Measurements from ENCODE around the gene WWOX.

The WWOX gene

DNA sequence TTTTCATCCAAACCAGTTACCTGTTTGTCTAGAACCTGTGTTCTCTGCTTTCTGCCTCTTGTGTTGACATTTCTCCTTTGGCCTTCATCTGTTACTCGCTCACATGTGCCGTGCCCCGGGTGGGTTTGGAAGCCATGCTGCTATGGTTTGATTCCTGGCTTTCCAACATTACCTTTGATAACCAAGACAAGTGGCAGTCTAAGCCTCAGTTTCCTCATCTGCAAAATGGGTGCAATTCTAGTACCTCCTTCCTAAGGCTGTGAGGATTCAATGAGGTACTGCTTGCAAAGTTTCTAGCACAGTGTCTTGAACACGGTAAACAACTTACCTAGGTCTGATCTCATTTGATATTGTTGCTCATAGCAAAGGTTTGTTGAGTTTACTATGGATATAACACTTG is 665.0 kb downstream of the WWOX start:
- no peak for DNase-seq (ENCODE audit: low read depth in 2 of 2)

DNA sequence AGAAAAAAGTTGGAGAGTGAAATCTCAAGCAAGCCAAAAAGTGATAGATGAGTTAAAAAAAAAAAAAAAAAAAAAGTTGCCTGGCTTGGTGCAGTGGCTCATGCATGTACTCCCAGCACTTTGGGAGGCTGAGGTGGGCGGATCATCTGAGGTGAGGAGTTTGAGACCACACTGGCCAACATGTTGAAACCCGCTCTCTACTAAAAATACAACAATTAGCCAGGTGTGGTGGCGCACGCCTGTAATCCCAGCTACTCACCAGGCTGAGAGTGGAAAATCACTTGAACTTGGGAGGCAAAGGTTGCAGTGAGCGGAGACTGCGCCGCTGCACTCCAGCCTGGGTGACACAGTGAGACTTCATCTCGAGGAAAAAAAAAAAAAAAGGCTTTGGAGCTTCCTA is 668.8 kb downstream of the WWOX start:
- DNase-seq (ENCODE audit: low read depth in 2 of 2): no peak

DNA sequence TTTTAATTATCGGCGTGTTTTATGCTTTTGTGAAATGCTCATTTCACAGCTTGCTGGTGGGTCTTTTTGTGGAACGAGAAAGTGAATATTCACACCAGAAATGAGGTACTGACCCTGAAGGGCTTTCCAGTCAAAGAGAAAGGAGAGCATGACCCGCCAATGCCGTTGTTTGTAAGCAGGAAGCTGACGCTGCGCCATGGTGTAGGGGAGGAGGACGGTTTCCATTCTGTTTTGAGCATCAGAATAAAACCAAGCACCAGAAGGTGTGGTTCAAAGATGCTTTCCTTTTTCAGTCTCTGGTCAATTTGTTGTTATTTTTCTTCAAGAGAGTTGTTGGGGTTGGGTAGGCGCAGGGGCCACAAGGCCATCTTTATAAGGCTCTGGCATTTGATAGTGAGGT is 669.3 kb downstream of the WWOX start:
- no peak for DNase-seq (ENCODE audit: low read depth in 2 of 2)

DNA sequence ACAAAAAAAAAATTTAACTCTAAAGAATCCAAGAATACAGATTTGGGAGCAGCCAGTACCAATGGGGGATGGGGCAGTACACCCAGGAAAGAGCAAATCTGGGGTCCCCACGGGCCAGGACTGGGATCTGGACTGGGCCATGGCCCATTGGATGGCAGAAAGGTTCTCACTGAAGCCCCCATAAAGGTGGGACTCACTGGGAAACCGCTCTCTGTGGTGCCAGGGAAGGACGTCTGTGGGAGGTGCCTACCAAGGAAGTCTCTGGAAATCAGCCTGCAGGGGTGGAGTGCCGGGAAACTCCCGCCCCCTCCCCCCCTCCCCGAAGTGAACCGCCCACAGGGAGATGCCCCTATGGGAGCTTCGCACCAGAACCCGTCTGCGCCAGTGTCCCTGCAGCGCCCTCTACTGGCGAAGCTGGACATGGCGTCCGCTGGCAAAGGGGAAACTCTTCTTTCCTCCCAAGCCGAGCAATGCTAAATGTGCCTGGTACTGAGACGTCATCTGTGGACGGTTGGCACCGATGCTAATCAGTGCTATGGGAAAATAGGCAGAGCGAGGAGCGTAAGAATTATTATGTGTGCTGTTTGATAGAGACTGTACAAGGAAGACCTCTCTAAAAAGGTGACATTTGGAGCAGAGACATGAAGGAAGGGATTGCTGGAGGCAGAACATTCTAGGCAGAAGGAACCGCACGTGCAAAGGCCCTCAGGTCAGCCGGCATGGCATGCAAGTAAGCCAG is 671.1 kb downstream of the WWOX start:
- DNase-seq (ENCODE audit: low read depth in 2 of 2): peak; percentile 1 to 2

DNA sequence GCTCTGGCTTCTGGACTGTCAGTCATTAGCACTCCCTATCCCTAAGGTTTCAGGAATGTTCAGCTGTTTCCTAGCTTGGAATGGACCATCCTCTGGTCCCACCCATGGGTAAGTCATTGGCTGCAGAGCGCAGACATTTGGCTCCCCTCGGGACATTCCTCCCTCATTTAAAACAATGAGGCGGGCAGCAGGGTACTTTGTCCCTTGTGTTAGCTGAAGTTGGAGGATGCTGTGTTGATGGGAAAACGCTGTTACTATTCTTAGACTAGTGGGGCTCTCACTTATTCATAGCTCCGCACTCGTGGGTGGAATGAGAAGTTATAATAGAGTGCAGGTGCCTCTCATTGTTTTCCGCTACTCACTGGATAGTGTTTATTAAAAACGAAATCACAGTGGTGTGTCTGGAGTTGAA is 673.8 kb downstream of the WWOX start:
- no peak for DNase-seq (ENCODE audit: low read depth in 2 of 2)

DNA sequence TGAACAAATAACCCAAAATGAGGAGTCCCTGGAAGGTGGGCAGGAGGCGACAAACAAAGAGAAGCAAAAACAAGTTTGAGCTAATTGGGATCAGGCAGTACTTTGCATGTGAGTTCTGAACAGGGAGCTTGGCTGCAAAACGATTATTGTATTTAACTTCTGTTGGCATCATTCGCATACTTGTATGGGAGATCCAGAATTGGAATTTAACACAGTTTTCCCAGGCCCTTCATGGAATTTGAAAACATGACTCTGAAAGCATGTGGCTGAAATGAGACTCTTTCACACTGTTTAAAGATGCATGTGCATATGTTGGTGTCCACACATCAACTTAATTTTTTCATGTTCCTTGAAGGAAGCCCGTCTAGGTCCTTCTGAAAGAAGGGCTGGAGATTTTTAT is 674.3 kb downstream of the WWOX start:
- DNase-seq (ENCODE audit: low read depth in 2 of 2): no peak

DNA sequence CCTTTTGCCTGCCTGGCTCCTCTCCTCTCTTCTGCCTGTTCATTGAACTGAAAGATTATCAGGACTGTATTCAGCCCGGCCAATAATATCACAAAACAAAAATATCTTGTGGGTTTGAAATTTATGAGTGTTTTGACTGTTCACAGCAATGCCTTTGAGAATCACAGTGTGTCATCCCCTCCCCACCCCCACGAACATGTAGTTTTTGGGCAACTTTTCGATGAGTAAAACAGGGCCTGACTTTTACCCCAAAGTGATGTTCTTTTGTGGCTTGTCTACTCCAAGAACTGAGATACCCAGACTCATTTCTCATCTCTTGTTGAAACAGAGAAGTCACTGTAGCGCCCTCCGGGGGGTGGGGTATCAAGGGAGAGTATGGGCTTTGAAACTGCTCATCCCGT is 675.7 kb downstream of the WWOX start:
- DNase-seq (ENCODE audit: low read depth in 2 of 2): no peak

DNA sequence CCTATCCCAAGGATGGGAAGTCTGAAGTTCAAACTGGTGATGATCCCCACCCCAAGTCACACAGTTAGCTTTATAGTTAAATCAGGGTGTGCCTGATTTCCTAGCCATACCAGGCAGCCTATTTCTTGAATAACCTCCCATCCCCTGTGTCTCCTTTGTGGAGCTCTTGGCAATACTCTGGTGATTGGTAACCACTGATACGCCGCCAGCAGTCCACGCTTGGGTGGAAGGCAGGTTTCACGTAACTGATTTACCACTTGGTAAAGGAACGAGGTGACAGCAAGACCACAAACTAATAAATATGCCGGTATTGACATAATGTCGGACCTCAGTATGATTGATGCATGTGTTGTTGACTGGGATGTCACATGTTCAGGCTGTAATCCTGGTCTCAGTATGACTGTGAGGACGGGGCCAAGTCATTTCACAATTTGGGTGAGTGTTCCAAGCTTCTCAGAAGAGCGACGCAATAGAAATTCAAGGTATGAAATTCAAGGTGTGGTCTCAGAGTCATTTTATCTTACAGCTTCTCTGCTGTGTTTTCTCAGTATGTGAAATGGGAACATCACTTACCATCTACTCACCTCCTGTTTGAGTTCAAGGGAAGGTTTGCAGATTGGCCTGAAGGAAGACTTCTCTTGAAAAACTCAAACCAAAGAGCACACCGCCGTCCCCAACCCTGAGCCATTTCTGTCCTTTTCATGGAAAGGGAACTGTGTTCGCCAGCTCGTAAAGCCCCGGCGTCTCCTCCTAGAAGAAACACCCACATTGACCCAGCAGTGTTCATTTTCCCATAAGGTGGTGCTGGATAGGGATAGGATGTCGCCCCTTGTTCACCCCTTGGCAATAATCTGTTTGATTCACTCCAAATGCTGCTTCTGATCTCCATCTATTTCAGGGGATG is 678.9 kb downstream of the WWOX start:
- DNase-seq (ENCODE audit: low read depth in 2 of 2): no peak

DNA sequence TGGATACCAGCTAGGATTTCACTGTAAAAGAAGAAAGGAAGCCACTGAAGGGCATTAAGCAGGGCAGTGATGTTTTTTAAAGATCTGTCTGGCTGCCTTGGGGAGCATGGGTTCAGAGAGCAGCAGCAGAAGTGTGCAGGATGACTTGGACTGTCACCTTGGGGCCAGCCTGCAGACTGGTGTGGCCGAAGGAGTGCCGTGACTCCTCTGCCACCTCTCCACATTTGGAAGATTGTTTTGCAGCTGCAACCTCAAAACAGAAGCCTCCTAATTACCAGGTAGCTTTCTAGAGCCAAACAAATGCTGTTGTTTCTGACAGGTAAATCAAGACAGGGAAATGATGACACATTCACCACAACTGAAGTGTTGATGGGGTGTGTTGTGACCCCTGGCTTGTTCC is 681.4 kb downstream of the WWOX start:
- no peak for DNase-seq (ENCODE audit: low read depth in 2 of 2)

DNA sequence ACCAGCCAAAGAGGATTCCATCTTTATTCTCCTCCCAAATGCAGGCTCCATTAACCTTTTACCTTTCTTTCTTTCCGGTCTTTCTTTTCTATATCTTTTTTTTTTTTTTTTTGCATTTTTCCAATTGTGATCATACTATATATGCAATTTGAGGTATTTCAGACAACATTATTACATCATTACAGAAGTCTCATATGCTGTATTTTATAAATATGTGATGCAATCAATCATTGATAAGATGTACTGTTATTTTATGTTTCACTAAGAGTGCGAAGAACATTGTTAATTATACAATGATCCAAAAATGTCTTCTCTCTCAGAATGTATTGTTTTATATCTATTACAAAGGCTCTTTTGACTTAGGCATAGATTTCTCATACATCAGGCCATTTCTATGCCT is 683.1 kb downstream of the WWOX start:
- no peak for DNase-seq (ENCODE audit: low read depth in 2 of 2)

DNA sequence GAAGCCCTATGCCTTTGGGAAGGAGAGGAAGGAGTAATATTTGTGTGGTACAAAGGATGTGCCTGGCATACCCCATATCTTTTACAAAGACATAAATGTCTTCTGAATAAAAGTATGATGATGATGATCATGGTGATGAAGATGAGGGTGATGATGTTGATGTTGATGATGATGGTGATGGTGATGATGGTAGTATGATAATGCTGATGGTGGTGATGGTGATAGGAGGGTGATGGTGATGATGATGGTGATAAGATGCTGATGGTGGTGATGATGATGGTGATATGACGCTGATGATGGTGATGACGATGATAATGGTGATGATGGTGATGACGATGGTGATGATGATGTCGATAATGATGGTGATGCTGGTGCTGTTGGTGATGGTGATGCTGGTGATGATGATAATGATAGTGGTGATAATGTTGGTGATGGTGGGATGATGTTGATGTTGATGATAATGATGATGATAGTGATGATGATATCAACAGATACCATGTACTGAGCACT is 684.2 kb downstream of the WWOX start:
- no peak for DNase-seq (ENCODE audit: low read depth in 2 of 2)

DNA sequence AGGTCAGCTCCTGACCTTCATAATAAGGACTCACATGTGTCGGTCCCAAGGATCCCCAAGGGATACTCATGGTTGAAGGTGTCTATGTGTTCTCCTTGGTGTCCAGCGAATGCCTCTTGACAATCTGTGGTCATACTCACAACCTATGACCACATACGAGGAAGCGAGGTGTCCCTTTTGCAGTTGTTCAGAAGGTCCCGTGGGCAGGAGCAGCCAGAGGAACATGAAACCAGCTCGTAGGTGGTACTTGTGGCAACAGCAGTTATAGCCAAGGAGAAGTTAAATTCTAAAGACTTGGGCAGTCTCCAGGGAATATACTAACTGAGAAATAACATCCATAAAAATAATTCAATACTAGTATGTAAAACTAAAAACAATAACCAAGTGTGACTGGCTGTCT is 685.3 kb downstream of the WWOX start:
- no peak for DNase-seq (ENCODE audit: low read depth in 2 of 2)

DNA sequence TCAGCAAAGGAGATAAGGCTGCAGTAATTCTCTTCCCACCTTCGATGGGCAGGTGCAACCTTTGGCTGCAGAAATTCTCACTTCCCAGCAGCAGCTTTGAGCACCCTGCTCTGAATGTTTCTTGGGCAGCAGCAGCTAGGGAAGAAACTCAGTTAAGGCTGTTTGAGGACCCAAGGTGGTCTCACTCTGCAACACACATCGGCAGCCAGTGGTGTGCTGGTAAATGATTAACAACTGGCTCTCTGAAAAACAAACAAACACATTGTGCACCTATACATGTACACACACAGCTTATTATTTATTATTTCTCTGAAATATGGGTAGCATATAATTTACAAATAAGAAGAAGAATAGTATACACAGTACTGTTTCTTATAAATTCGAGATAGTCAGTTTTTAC is 685.8 kb downstream of the WWOX start:
- no peak for DNase-seq (ENCODE audit: low read depth in 2 of 2)

DNA sequence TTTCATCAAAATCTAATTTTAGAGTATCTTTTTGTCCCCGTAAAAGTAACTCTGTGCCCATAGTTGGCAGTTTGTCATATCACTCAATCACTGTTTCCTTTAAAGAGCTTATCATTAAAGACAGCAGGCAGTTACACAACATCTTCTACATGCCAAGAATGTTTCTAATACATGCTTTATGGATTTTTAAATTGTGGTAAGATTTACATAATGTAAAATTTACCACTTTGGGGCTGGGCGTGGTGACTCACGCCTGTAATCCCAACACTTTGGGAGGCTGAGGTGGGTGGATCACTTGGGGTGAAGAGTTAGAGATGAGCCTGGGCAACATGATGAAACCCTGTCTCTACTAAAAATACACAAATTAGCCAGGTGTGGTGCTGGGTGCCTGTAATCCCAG is 687.2 kb downstream of the WWOX start:
- no peak for DNase-seq (ENCODE audit: low read depth in 2 of 2)

DNA sequence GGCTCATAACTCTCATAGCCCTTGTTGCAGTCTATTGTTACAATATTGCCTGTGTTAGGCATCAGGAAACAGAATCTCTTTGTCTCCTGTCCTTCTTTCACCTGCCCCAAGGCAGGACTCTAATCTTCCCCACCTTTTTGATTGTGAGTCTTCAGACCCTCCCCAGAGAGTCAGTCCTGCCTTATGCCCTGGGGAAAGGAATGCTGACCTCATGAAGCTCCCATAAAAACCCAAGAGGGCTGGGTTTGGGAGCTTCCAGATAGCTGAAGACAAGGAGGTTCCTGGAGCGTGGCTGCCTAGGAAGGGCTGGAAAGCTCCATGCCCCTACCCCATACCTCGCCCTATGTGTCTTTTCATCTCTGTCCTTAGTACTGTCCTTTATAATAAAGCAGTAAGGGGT is 688.8 kb downstream of the WWOX start:
- no peak for DNase-seq (ENCODE audit: low read depth in 2 of 2)

DNA sequence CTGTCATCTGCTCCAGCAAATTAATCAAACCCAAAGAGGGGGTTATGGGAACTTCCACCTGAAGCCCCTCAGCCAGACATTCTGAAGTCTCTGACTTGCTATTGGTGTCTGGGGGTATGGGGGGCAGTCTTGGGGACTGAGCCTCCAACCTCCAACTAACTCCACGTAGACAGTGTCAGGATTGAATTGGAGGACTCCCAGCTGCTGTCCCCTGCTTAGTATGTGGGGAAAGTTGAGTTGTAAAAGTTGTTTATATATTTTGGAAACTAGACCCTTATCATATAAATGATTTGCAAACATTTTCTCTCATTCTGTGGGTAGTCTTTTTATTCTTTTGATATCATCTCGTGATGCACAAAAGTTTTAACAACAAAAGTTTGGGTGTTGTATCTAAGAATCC is 689.2 kb downstream of the WWOX start:
- DNase-seq (ENCODE audit: low read depth in 2 of 2): no peak

DNA sequence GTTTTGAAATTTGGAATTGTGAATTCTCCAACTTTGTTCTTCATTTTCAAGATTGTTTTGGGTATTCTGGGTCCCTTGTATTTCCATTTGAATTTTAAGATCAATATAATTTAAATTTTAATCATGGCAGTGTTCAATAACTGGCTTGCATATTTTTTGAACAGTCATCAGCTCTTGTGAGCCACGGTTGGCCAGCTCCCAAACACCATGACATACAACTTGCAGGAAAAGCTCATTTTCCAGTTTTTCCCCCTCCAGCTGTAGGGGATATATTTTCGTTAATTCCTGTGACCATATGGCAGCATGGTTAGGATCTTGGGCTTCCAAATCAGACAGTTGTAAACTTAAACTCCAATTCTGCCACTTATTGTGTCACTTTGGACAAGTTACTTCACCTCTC is 690.1 kb downstream of the WWOX start:
- DNase-seq (ENCODE audit: low read depth in 2 of 2): no peak

DNA sequence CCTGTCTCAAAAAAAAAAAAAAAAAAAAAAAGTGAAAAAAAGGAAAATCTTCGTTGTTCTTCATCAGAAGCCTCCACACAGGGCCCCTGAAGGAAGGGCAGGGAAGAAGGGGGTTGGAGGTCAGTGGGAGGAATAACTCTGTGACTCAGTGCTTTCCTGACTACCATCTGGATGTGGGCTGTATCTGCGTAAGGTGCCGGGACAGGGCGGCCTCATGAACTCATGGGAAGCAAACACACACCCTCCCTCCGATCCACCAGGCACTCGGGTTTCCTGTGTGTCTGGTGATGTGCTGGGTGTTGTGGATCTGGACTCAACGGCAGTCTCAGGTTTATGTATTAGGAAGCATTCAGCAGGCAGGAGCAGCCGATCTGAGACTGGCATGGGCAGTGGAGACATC is 691.6 kb downstream of the WWOX start:
- DNase-seq (ENCODE audit: low read depth in 2 of 2): no peak

DNA sequence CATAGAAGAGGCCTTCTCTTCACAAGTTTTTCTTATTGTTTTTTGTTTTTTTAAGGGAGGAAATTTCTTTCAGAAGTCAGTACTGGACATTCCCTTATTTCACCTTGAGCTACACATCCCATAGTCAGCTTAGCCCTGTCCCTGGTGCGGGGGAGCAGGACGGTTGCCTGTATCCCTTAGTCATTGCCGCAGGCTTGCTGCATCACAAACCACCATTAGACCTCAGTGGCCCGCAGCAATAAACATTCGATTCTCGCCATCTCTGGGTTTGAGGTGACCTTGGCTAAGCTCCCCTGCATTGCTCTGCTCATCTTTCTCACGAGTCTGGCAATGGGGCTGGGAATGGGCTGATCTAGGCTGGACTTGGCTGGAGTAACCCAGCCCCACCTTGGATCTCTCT is 692.5 kb downstream of the WWOX start:
- DNase-seq (ENCODE audit: low read depth in 2 of 2): no peak

DNA sequence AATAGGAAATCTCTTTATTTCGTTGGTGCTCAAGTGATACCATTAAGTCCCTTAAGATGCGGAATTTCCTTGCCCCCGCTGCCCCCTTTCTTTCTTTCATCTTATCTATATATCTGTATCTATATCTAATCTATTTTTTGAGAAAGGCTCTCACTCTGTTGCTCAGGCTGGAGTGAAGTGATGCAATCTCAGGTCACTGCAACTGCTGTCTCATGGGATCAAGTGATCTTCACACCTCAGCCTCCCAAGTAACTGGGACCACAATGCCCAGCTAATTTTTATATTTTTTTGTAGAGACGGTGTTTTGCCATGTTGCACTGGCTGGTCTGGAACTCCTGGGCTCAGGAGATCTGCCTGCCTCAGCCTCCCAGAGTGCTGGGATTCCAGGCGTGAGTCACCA is 693.5 kb downstream of the WWOX start:
- no peak for DNase-seq (ENCODE audit: low read depth in 2 of 2)

DNA sequence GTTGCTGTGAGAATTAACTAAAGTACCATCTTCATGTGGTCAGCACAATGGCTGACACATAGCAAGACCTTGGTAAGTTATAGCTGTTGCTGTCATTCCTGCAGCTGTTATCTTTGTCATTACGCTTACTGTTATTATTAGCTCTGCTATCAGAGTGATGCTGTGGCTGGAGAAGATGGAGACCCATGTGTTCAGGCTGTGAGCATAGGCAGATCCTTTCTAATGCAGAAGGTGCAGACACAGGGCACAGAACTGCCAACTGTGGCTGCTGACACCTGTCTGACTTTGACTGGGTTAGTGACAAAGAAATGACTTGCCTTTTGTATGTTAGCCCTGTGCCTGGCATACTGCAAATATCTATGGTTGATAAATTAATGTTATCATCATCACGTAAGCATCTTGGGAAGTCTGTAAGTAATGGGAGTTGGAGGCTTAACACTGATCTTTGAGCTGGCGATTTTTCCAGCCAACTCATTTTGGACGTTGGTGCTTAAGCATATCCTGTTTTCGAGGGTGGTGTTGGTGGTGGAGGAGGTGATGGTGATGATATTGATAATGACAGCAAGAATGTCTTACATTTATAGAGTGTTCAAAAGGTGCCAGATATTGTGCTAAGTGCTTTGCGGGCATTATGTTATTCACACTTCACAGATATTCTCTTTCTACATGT is 695.3 kb downstream of the WWOX start:
- no peak for DNase-seq (ENCODE audit: low read depth in 2 of 2)

DNA sequence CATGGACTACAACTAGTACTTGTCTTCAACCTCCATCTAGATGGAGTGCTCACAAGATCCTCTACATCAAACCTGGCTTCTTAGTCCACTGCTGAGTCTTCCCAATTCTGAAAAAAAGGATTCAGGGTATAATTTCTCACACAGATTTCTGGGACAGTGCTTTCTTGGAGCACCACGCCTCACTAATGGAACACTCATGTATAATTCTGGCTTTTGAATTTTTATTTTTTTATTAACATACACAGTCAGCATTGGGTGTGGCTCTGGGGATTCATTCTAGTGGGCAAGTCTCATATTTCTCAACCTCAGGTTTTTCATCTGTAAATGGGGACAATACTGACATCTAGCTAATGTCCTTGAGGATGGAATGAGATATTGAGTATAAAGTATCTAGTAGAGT is 696.0 kb downstream of the WWOX start:
- DNase-seq (ENCODE audit: low read depth in 2 of 2): no peak
